OCI-LY7 (cell line): ENCODE results near the gene NUTF2. TPM values are rescaled to one million over a fixed set of nuclear protein-coding genes. Genes with fewer than 3 reads are reported as not detected.

ENCODE experiments used
- BruUV-seq: library from RNA; stranded (reverse); fragments of 400-500 nt; replicated peaks from 2 replicates; lab custom pipeline; 2021; lab: Mats Ljungman, UMichigan
- CTCF ChIA-PET: fragments of 300-600 bp; sonication (Branson Sonifier 250); formaldehyde crosslinking; loops from one replicate; lab custom pipeline; 2022; ENCODE audit warnings: antibody characterized with exemption; ENCODE audit not compliant: unreplicated experiment; lab: Charles Lee
- POLR2A ChIA-PET: fragments of 300-600 bp; sonication (Branson Sonifier 250); formaldehyde crosslinking; loops from one replicate; lab custom pipeline; 2022; ENCODE audit warnings: antibody characterized with exemption; lab: Charles Lee
- DNase-seq: peaks from one replicate; pipeline ENCODE4 v3.0.0-alpha.2; 2015; ENCODE audit warnings: low spot score
- H2AFZ ChIP-seq: fragments of 200-600 bp; sonication (generic), shearing (Covaris generic); 2 replicates; pipeline ENCODE4 v1.6.1; 2014; ENCODE audit warnings: mild to moderate bottlenecking, antibody characterized with exemption, low read length, moderate library complexity
- H3K27ac ChIP-seq: fragments of 200-600 bp; sonication (generic); 2 replicates; pipeline ENCODE4 v1.5.1; 2014; ENCODE audit warnings: mixed run types, low read depth, mild to moderate bottlenecking, moderate library complexity, low read length, inconsistent platforms; ENCODE audit not compliant: poor library complexity, severe bottlenecking
- H3K36me3 ChIP-seq: fragments of 200-600 bp; sonication (generic); 2 replicates; pipeline ENCODE4 v1.6.1; 2014; ENCODE audit warnings: mild to moderate bottlenecking, antibody characterized with exemption, low read length, moderate library complexity, mixed read lengths; ENCODE audit not compliant: insufficient read depth
- H3K4me1 ChIP-seq: fragments of 200-600 bp; sonication (generic); 2 replicates; pipeline ENCODE4 v1.5.1; 2014; ENCODE audit warnings: mild to moderate bottlenecking, low read length; ENCODE audit not compliant: insufficient read depth, poor library complexity, severe bottlenecking
- H3K4me2 ChIP-seq: fragments of 200-600 bp; sonication (generic); 2 replicates; pipeline ENCODE4 v1.6.1; 2014; ENCODE audit warnings: mild to moderate bottlenecking, low read length
- H3K4me3 ChIP-seq: fragments of 200-600 bp; sonication (generic); 2 replicates; pipeline ENCODE4 v1.5.1; 2014; ENCODE audit warnings: mild to moderate bottlenecking, low read depth, low read length; ENCODE audit not compliant: poor library complexity, severe bottlenecking
- H3K79me2 ChIP-seq: fragments of 200-600 bp; sonication (generic); 2 replicates; pipeline ENCODE4 v1.6.1; 2016; ENCODE audit warnings: low read depth, mild to moderate bottlenecking, low read length, moderate library complexity, mixed read lengths; ENCODE audit not compliant: insufficient read depth
- H3K9me2 ChIP-seq: fragments of 200-600 bp; sonication (generic); 2 replicates; pipeline ENCODE4 v1.6.1; 2016; ENCODE audit warnings: mild to moderate bottlenecking, low read length, mixed read lengths; ENCODE audit not compliant: insufficient read depth
- H3K9me3 ChIP-seq: fragments of 200-600 bp; sonication (generic); 2 replicates; pipeline ENCODE4 v1.6.1; 2014; ENCODE audit warnings: mild to moderate bottlenecking, mixed run types, low read length, mixed read lengths
- H4K20me1 ChIP-seq: fragments of 200-600 bp; sonication (generic); 2 replicates; pipeline ENCODE4 v1.6.1; 2014; ENCODE audit warnings: mild to moderate bottlenecking, antibody characterized with exemption, low read length, moderate library complexity, mixed read lengths; ENCODE audit not compliant: insufficient read depth
- CTCF ChIP-seq: fragments of 200-600 bp; sonication (generic); conservative IDR thresholded peaks from 2 replicates; pipeline ENCODE4 v1.5.1; 2014; ENCODE audit warnings: mild to moderate bottlenecking, antibody characterized with exemption, low read length, moderate library complexity, mixed read lengths
- EZH2phosphoT487 ChIP-seq: fragments of 200-600 bp; sonication (generic); IDR thresholded peaks from 2 replicates; pipeline ENCODE4 v1.6.1; 2018; ENCODE audit warnings: low read depth, borderline replicate concordance, mild to moderate bottlenecking, mixed run types, antibody characterized with exemption, low read length, moderate library complexity, mixed read lengths
- intact Hi-C: fragments of 100-400 bp; cut with micrococcal nuclease; formaldehyde crosslinking; loops from one replicate; pipeline ENCODE4 v1.10.0; 2022; ENCODE audit not compliant: unreplicated experiment
- total RNA-seq, 2 experiments: library from RNA; depleted of rRNA in 1 of 2; stranded (reverse); fragments of >200 nt in 1 of 2; shearing (Covaris generic) in 1 of 2; gene quantifications; 2 replicates each; pipeline ENCODE4 v1.2.3, GENCODE V29; 2014 to 2022

Gene NUTF2
- total RNA-seq, 2 experiments from 2014 or later = 143 to 187 TPM

DNA sequence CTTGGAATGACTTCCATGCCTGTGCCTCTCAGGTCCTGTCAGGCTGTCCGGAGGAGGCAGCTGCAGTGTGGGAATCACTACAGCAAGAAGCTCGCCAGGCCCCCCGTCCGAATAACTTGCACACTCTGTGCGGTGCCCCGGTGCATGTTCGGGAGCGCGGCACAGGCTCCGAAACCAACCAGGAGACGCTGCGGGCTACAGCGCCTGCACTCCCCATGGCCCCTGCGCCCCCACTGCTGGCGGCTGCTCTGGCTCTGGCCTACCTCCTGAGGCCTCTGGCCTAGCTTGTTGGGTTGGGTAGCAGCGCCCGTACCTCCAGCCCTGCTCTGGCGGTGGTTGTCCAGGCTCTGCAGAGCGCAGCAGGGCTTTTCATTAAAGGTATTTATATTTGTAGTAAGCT lies 39.2 kb downstream of the NUTF2 start:
- BruUV-seq = no TSS peak
- Histone ChIP-seq H3K4me1 (no peaks in the 10 kb centered on the region), H4K20me1 (no peaks in the 10 kb centered on the region), H3K9me3 (no peaks in the 10 kb centered on the region), H3K79me2 (no peaks in the 10 kb centered on the region), H3K4me2 (no peak overlapping the region), H3K4me3 (no peak overlapping the region), H3K27ac (no peak overlapping the region), H3K9me2 (no peaks in the 10 kb centered on the region), H2AFZ (no peak overlapping the region), H3K36me3 (peaks cover 48% of the 10 kb centered on the region; the same call in 1 of the 2 replicates)
- intact Hi-C loops = no loop called here
- ChIA-PET POLR2A (no interaction called here), CTCF (no interaction called here)
- TF ChIP-seq EZH2phosphoT487 (no peak), CTCF (no peak)
- no peak for DNase-seq

DNA sequence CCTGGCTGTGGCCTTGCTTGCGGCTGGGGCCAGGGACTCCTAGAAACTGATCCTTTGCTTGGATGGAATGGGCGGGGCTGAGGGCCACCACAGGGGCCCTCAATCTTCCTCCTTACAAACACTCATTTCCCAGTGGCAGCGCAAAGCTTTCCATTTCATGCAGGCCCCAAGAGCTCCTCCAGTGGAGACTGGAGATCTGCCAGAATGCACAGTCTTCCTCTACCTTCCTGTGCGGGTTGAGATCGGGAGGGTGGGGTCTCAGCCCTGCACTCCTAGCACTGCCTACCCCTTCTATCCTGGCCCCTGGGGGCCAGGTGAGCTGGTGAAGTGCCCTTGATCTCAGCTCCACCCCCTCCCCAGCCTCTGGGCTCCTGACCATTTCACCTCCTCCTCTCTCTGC lies 39.7 kb downstream of the NUTF2 start:
- no peak overlapping the region for H3K4me3 ChIP-seq
- CTCF ChIA-PET = no interaction called here
- no TSS peak for BruUV-seq
- TF ChIP-seq EZH2phosphoT487 (no peak), CTCF (no peak)
- POLR2A ChIA-PET = no interaction called here
- H2AFZ ChIP-seq = no peak overlapping the region
- peaks cover 44% of the 10 kb centered on the region; the same call in 1 of the 2 replicates for H3K36me3 ChIP-seq
- no peaks in the 10 kb centered on the region for H3K79me2 ChIP-seq
- H3K4me2 ChIP-seq = no peak overlapping the region
- H3K4me1 ChIP-seq = no peaks in the 10 kb centered on the region
- intact Hi-C loops = no loop called here
- no peaks in the 10 kb centered on the region for H3K9me3 ChIP-seq
- no peak for DNase-seq
- H3K27ac ChIP-seq = no peak overlapping the region
- H3K9me2 ChIP-seq = no peaks in the 10 kb centered on the region
- no peaks in the 10 kb centered on the region for H4K20me1 ChIP-seq

DNA sequence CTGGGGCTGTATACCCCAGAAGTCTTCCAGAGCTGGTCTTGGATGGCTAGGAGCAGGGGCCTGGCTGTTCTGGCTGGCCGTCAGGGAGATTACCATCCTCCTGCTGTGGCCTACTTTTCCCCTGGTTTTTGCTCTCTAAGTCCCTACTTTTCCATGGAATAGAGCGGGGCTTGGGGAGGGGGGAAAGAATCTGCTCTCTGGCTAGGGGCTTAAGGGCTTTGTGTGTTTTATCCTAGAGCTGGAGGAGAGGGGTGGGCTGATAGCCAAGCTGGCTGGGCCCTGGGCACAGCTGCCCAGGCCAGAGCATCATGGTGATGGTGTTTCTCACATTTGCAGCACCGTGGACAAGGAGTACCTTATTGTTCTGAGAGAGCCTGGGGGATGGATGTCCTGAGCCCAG lies 41.6 kb downstream of the NUTF2 start:
- Histone ChIP-seq H3K9me3 (no peaks in the 10 kb centered on the region), H2AFZ (no peak overlapping the region), H4K20me1 (no peaks in the 10 kb centered on the region), H3K4me3 (no peak overlapping the region), H3K79me2 (peaks cover 2% of the 10 kb centered on the region; the same call in 1 of the 2 replicates), H3K4me2 (no peak overlapping the region), H3K36me3 (peaks cover 25% of the 10 kb centered on the region; the same call in 1 of the 2 replicates), H3K27ac (no peak overlapping the region), H3K9me2 (no peaks in the 10 kb centered on the region), H3K4me1 (peaks cover 6% of the 10 kb centered on the region)
- BruUV-seq = no TSS peak
- intact Hi-C loops = no loop called here
- ChIA-PET CTCF (no interaction called here), POLR2A (no interaction called here)
- TF ChIP-seq CTCF (no peak), EZH2phosphoT487 (no peak)
- DNase-seq = no peak
